ENCODE measurements around the gene EXOC4. TPM values are rescaled to one million over a fixed set of nuclear protein-coding genes. Genes with fewer than 3 reads are reported as not detected.

The EXOC4 gene
- total RNA-seq, 3 donors from 2014 or later, result 23.9 to 30.4 (median 26.0) TPM

DNA sequence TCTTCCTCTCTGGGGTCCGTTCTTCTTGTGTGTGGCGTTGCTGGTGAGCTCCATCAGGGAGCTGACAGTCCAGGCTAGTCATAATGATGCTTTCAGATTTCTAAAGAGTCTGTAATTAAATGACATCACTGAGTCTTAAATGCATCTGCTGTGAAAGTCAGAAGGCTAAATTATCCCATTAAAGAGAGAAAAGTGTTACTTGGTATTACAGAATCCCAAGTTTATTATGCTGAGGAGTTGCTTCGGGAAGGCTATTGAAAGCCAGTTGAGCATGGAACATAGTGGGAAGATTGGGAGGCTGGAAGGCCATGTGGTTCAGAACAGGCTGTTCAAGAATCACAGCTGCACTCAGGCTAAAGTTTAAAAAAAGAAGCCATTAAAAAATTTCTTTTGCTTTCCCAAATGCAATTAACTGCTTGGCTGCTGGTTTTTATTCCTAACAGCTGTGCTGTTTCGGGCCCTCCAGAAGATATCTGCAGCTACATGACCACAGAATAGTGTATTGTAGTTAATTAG lies 531.7 kb downstream of the EXOC4 start:
- no peaks in the 10 kb centered on the region for H3K9me3 Mint-ChIP-seq
- ATAC-seq, result no peak
- H3K4me1 Mint-ChIP-seq (ENCODE audit: low read depth), result no peaks in the 10 kb centered on the region
- DNase-seq, result no peak
- H3K27me3 Mint-ChIP-seq (ENCODE audit: low read depth), result no peaks in the 10 kb centered on the region
- H3K36me3 Mint-ChIP-seq (ENCODE audit: insufficient read depth), result peaks cover 26% of the 10 kb centered on the region
- no peak overlapping the region for H3K4me3 Mint-ChIP-seq

DNA sequence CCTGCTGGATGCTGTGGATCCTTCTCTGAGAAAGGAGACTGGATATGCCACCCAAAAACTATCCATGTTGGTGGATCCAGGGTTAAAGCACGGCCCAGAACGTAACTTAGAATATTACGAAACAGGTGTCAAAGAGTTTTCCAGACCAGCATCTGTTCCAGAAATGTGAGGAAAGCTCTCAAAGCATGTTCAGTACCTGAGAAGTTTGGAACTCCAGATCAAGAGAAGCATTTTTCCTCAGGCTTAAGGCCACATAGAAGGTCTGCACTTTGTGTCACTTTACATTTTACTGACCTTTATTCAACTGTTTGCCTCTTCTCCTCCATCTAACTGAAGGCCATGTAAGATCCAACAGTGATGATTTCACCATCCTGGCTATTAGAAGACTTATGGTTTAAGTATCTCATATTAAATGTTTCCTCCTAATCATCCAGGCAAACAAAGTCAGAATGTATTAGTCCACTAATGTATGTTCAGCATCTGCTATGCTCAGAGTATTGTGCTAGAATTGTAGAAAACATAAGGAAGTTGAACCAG lies 533.6 kb downstream of the EXOC4 start:
- Mint-ChIP-seq H3K4me3 (no peak overlapping the region), H3K36me3 (ENCODE audit: insufficient read depth) (peaks cover 24% of the 10 kb centered on the region), H3K9me3 (no peaks in the 10 kb centered on the region), H3K27me3 (ENCODE audit: low read depth) (no peaks in the 10 kb centered on the region), H3K4me1 (ENCODE audit: low read depth) (no peaks in the 10 kb centered on the region)
- no peak for DNase-seq
- ATAC-seq, result no peak

DNA sequence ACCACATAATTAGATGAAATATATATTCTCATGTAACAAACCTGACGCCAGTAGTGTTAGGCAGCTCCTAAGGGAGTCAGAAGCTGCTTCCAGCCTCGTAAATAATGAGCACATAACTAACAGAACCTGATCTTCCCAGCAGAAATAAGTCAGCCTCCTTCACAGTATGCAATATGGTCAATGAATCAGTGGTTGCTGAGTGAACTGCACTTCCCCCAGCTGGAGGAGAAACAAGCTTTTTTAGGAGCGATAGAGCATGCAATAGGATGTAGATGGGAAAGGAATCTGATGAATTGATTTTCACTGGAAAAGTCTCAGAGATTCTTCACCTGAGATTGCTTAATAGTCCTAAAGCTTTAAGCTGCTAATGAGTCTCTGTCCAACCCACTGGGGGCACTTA lies 537.1 kb downstream of the EXOC4 start:
- Mint-ChIP-seq H3K36me3 (ENCODE audit: insufficient read depth) (peaks cover 18% of the 10 kb centered on the region), H3K9me3 (no peaks in the 10 kb centered on the region), H3K4me1 (ENCODE audit: low read depth) (no peaks in the 10 kb centered on the region), H3K4me3 (no peak overlapping the region), H3K27me3 (ENCODE audit: low read depth) (no peaks in the 10 kb centered on the region)
- DNase-seq (no peak), ATAC-seq (no peak)

DNA sequence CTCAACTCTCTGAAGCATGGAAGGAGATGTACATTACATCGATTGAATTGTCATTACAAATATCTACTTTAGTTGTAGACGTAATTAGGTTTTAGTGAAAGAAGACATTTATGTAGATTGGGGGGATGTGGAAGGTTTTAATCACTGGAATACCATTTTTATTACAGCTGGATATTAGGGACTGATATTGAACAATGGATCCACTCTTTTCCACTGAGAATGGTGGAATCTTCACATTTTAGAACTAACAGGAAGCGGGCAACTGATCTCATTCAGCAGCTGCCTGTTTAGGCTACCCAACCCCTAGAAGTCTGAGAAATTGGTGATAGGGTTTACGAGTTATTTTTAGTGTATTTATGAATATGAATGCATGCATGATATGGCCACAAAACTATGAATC lies 538.0 kb downstream of the EXOC4 start:
- Mint-ChIP-seq H3K9me3 (no peaks in the 10 kb centered on the region), H3K36me3 (ENCODE audit: insufficient read depth) (peaks cover 13% of the 10 kb centered on the region), H3K27me3 (ENCODE audit: low read depth) (no peaks in the 10 kb centered on the region), H3K4me1 (ENCODE audit: low read depth) (no peaks in the 10 kb centered on the region), H3K4me3 (no peak overlapping the region)
- DNase-seq (no peak), ATAC-seq (no peak)

DNA sequence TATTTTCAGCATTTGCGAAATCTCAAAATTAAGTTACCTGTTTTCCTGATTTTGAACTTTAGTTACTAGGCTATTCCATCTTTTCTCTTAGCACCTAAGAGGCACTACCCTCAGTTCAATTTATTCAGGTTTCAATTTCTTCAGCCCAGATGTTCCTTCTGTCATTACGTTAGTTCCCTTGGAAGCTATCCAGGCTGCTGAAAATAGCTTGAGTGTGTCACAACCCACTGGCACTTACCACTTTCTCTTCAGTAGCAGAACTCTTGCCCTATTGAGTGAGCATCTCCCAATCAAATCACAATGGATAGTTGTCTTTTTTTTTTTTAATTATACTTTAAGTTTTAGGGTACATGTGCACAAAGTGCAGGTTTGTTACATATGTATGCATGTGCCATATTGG lies 541.6 kb downstream of the EXOC4 start:
- peaks cover 4% of the 10 kb centered on the region for H3K36me3 Mint-ChIP-seq (ENCODE audit: insufficient read depth)
- ATAC-seq (no peak), DNase-seq (no peak)
- H3K9me3 Mint-ChIP-seq, result no peaks in the 10 kb centered on the region
- H3K27me3 Mint-ChIP-seq (ENCODE audit: low read depth), result no peaks in the 10 kb centered on the region
- no peak overlapping the region for H3K4me3 Mint-ChIP-seq
- no peaks in the 10 kb centered on the region for H3K4me1 Mint-ChIP-seq (ENCODE audit: low read depth)

DNA sequence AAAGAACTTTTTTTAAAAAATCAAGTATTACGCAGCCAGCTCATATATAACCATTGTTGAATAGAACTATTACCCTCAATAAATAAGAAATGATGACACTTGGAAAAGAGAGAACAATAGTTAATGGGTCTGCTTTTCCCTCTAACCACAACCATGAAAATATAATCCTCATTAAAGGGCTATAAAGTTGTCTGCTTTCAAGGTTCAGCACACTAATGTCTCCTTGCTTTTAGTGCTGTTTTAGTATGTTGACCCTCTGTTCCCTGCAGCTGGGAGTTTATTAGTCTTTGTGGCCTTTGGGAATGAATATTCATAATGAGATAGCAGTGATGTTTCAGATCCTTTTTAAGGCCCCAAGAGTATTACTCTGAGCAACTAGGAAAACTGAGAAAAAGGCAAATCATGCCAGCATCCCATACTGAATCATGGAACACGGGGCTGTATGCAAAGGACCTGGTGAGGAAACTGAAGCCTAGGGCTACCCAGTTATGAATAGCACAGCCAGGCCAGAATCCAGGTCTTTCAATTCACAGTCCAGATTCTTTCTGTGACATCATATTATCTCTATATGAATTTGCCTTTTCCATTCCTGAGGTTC lies 542.3 kb downstream of the EXOC4 start:
- Mint-ChIP-seq H3K4me3 (no peak overlapping the region), H3K4me1 (ENCODE audit: low read depth) (no peaks in the 10 kb centered on the region), H3K9me3 (no peaks in the 10 kb centered on the region), H3K36me3 (ENCODE audit: insufficient read depth) (peaks cover 4% of the 10 kb centered on the region), H3K27me3 (ENCODE audit: low read depth) (no peaks in the 10 kb centered on the region)
- DNase-seq (no peak), ATAC-seq (no peak)

DNA sequence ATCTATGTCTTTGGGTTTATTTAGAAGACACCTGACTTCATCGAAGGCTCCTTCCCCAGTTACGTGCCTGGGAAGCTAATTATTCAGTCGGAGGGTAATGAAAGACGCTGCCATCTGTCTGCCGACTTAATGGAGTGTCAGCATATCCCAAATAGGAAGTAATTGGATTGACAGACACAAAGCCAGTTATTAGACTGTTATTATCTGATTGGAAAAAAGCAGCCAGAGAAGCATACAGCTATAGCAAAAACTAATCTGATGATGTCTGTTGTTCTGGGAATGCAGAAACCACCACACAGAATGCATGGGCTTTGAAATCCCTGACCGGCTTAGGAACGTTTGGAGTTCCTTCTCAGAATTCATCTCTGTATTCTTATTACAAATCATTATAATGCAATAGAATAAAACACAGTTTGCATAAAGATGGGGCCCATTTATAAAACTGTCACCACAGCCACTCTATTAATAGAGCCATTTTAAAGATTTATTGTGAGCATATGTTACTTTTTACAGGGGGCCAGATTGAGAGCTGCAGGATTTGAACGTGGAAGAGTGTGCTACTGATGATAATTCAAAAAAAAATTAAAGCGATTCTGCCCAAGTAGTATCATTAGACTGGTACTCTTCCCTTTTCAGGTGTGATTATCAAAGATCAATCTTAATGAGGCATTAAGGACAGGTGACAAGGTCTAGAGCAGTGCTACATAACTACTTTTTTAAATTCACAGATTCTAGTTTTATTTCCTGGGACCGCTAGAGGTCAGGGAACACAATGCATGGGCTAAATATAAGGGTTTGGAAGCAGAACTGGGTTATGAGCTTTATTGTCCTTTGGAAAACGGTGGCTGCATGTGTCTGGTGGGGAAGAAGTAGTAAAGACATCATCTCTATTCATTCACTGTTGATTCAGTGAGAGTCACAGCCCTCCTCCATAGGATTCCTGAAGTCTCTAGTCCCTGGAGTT lies 544.2 kb downstream of the EXOC4 start:
- Mint-ChIP-seq H3K27me3 (ENCODE audit: low read depth) (no peaks in the 10 kb centered on the region), H3K4me1 (ENCODE audit: low read depth) (no peaks in the 10 kb centered on the region), H3K4me3 (no peak overlapping the region), H3K36me3 (ENCODE audit: insufficient read depth) (no peaks in the 10 kb centered on the region), H3K9me3 (no peaks in the 10 kb centered on the region)
- DNase-seq (no peak), ATAC-seq (no peak)

DNA sequence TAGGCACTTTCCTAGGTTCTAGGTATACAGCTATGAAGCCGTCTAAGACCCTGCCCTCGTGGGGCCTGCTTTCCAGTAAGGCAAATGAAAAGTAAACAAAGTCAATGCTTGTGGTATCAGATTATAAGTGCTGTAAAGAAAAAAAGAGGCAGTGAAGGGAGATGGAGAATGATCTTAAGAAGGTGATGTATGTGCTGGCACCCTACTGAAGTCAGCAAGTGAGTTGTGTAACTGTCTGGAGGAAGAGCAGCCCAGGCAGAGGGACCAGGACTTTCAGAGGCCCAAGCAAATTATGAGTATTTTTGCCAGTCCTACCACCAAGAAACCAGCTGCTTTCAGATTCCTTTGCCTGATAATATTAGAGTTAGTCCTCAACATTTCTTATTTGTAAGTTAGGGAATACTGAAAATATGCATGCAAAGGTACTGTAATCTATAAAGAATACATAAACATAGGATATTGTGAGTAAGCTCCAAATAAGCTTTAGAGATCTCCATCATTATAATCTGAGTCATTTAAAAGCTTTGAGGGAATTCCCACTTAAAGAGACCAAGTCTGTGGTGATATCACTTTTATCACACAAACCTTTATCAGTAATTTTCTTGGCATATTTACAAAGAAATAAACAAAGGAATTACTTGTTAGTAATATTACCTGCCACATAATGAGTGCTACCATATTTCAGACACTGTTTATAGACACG lies 545.1 kb downstream of the EXOC4 start:
- H3K36me3 Mint-ChIP-seq (ENCODE audit: insufficient read depth), result no peaks in the 10 kb centered on the region
- H3K27me3 Mint-ChIP-seq (ENCODE audit: low read depth), result no peaks in the 10 kb centered on the region
- ATAC-seq (no peak), DNase-seq (no peak)
- H3K9me3 Mint-ChIP-seq, result no peaks in the 10 kb centered on the region
- H3K4me3 Mint-ChIP-seq, result no peak overlapping the region
- no peaks in the 10 kb centered on the region for H3K4me1 Mint-ChIP-seq (ENCODE audit: low read depth)

DNA sequence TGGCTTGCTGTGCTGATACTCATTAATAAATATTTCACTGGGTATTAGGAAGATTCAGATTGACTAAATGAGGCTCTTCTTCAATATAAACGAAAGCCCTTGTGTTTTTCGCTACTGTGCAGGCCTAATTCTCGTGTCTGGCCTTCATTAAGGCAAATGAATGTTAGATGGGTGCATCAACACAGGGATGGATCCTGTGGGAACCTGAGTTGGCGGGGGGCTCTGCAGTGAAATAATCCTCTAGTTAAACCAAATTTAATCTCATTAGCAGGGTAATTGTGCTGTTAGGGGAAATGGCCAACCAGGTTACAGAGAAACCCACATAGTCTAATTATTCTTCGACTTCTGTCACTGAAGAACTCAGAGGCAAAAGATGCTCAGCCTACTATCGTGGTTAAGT lies 548.5 kb downstream of the EXOC4 start:
- H3K4me3 Mint-ChIP-seq, result no peak overlapping the region
- H3K4me1 Mint-ChIP-seq (ENCODE audit: low read depth), result no peaks in the 10 kb centered on the region
- DNase-seq (no peak), ATAC-seq (no peak)
- no peaks in the 10 kb centered on the region for H3K9me3 Mint-ChIP-seq
- H3K36me3 Mint-ChIP-seq (ENCODE audit: insufficient read depth), result peaks cover 2% of the 10 kb centered on the region
- H3K27me3 Mint-ChIP-seq (ENCODE audit: low read depth), result no peaks in the 10 kb centered on the region

DNA sequence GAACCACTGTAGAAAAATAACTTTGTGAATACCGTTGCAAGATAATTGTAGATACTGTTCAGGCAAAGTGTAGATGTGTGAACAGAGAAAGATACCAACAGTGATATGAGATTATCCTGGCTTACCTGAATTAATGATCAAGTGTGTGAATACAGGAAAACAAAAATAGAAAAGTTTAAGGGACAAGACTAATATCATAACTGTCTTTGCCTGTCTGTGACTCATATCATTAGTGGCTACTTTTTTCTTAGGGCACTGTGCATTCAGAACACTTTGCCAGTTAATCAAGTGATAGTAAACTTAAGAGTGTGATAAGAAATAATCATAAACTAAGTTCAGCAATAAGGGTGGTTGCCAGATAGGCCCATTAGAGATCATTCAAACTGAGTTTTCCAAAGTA lies 551.2 kb downstream of the EXOC4 start:
- Mint-ChIP-seq H3K27me3 (ENCODE audit: low read depth) (no peaks in the 10 kb centered on the region), H3K4me3 (no peak overlapping the region), H3K9me3 (no peaks in the 10 kb centered on the region), H3K36me3 (ENCODE audit: insufficient read depth) (peaks cover 2% of the 10 kb centered on the region), H3K4me1 (ENCODE audit: low read depth) (no peaks in the 10 kb centered on the region)
- ATAC-seq (no peak), DNase-seq (no peak)

DNA sequence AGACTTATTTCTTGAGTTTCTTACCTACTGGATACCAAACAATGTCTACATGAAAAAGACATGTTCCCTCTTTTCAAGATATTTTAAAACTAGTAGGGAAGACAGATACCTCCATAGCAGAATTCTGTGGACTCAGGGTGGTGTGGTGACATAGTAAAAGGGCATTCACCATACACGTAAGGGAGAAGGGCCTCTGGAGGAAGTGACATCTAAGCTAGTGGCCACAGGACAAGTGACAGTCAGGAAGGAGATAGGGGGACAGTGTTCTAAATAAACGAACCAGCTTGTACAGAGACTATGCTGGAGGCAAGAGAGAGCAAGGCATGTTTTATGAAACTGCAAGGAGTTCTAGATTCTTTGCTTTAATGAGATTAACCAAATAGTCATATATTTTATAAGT lies 552.5 kb downstream of the EXOC4 start:
- H3K27me3 Mint-ChIP-seq (ENCODE audit: low read depth), result no peaks in the 10 kb centered on the region
- DNase-seq, result no peak
- no peak for ATAC-seq
- no peaks in the 10 kb centered on the region for H3K4me1 Mint-ChIP-seq (ENCODE audit: low read depth)
- H3K36me3 Mint-ChIP-seq (ENCODE audit: insufficient read depth), result peaks cover 2% of the 10 kb centered on the region
- H3K9me3 Mint-ChIP-seq, result no peaks in the 10 kb centered on the region
- H3K4me3 Mint-ChIP-seq, result no peak overlapping the region

DNA sequence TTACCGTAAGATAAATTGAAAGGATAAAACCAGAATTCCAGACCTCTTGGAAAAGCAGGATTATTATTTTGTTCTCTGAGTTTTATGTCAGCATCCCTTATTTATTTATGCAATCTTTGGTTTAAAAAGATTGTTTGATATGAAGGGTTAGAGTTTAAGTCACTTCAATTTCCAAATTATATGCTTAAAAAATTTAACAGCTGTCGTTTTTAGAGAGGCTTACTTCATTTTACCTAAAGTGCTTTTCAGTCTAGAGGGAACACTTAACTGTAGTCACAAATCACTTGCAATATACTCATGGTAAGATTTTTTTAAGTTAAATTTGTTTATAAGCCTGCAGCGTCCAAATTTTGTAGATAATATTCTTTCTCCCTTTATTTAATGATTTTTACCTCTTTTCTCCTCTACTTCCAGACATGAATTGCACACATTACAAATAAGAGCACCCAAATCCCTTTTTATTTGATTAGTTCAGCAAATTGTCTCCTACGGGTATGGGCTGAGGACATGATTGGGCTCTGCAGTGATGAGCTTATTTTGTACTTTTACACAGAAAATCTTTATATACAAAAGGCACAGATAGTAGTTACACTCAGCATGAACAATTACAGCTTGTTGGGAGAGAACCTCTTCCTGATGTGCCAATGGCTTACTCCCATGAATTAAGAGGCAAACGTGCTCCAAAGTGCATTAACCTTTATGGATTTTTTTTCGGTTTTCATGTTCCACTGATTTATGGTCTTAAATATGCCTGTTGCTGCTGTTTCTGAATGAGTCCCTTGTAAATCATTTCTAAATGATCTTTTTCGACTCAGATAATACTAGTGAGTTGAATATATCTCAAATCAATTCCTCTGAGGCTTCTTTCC lies 555.0 kb downstream of the EXOC4 start:
- peaks cover 3% of the 10 kb centered on the region for H3K36me3 Mint-ChIP-seq (ENCODE audit: insufficient read depth)
- H3K4me1 Mint-ChIP-seq (ENCODE audit: low read depth), result no peaks in the 10 kb centered on the region
- H3K4me3 Mint-ChIP-seq, result no peak overlapping the region
- no peak for ATAC-seq
- H3K9me3 Mint-ChIP-seq, result no peaks in the 10 kb centered on the region
- no peaks in the 10 kb centered on the region for H3K27me3 Mint-ChIP-seq (ENCODE audit: low read depth)
- DNase-seq, result no peak

DNA sequence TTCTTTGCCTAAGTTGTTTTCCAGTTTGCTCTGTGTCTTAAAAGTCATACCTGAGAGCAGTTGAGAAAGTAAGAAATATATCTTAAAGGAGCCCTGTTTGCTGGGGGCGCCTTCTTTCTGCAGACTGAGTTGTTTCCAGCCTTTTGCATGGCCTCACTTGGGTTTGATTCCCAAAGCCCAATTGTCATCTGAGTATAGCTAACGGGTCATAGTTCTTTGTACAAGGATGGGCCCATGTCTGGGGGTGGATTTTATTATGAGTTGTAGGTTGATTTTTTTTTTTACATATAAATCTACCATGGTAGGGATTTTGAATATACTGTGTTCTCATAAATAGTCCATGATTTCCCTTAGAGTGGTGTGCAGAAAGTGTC lies 555.6 kb downstream of the EXOC4 start:
- Mint-ChIP-seq H3K9me3 (no peaks in the 10 kb centered on the region), H3K4me1 (ENCODE audit: low read depth) (no peaks in the 10 kb centered on the region), H3K36me3 (ENCODE audit: insufficient read depth) (peaks cover 5% of the 10 kb centered on the region), H3K27me3 (ENCODE audit: low read depth) (no peaks in the 10 kb centered on the region), H3K4me3 (no peak overlapping the region)
- no peak for DNase-seq
- no peak for ATAC-seq

DNA sequence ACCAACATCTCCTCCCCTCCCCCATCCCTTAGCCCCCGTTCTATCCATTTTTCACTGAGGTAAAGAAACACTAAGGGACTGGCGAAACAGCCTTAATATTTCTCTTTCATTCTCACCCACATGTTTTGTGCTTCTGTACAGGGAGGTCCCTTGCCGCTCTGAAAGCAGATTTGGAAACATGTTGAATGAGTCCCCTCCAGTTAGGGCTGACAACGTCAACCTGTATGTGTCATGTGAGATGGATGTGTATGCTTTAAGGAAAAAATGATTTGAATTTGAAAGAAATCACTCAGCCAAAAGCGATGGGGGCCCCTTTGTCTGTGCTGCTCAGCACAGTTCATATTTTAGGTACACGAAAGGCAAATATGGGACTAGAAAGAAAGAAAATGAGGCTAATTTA lies 560.0 kb downstream of the EXOC4 start:
- Mint-ChIP-seq H3K36me3 (ENCODE audit: insufficient read depth) (peaks cover 19% of the 10 kb centered on the region), H3K4me3 (no peak overlapping the region), H3K27me3 (ENCODE audit: low read depth) (no peaks in the 10 kb centered on the region), H3K9me3 (no peaks in the 10 kb centered on the region), H3K4me1 (ENCODE audit: low read depth) (no peaks in the 10 kb centered on the region)
- ATAC-seq (no peak), DNase-seq (no peak)

Measured in activated T-cell treated with anti-CD3 and anti-CD28 coated beads, Interleukin-2, amount 50 U/mL, for 4 hours (primary cell).